Eye (tissue), 1 donor: ENCODE results near the gene ZBED6.
A peak's percentile ranks its signal among the peaks of the same experiment; 100 is the strongest.
"Not testable (repeated sequence)": the region's sequence is repeated elsewhere in the genome, so short reads cannot be mapped to it uniquely, and the experiment has no call there.

Source experiments
- DNase-seq: peaks from one replicate; pipeline ENCODE4 v3.0.0-alpha.2; 2015

Gene ZBED6

DNA sequence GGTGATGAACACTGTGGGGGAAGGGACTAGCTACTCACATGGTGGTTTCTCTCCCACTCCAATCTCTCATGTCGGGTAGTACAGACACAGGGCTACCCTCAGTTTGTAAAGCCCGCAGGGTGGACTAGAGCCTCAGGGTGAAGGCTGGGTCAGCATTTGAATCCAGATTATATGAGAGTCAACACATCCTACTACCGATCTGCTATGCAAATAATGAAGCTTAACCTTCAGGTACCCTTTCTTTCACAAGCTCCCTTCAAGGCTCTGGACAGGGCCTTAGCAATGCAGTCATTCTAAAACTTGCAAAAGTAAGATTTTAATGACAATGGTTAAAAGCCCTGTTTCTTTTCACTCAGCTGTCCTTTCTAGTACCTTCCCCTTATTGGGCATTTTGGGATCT lies 5.5 kb upstream of the ZBED6 start:
- DNase-seq: no peak

DNA sequence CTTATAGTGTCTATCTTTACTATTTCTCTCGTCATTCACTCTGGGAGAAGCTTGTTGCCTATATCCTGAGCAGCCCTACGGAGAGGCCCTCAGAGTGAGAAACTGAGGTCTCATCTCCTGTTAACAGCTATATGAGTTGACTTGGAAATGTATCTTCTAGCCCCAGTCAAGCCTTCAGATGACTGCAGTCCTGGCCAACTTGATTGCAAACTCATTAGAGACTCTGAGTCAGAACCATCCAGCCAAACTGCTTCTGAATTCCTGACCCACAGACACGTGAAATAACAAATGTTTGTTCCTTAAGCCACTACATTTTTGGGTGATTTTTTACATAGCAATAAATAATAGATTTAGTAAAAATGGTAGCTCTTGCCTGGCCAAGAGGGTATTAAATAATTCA lies 3.9 kb upstream of the ZBED6 start:
- DNase-seq: no peak

DNA sequence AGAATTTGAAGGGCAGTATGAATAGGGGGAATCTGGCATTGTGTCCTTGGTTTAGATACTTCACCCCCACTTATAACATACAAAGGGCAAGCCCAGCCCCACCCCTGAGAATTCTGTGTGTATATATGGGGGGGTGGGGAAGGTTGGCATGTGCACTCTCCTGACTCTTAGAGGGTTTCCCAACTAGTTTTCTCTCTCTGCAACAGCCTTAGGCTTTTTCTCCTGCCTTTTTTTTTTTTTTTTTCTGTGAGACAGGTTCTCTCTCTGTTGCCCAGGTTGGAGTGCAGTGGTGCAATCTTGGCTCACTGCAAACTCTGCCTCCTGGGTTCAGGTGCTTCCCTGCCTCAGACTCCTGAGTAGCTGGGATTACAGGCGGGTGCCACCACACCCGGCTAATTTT lies 2.9 kb upstream of the ZBED6 start:
- no peak for DNase-seq

DNA sequence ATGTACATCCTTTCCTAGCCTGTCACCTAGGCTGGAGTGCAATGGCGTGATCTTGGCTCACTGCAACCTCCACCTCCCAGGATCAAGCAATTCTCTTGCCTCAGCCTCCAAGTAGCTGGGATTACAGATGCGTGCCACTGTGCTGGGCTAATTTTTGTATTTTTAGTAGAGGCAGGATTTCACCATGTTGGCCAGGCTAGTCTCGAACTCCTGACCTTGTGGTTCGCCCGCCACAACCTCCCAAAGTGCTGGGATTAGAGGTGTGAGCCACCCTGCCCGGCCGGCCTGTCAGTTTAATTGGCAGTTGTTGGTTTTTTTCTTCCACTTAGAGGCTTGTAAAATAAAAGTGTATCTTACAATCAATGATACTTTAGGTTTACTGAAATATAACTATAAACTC lies 1.9 kb upstream of the ZBED6 start:
- DNase-seq: not testable (repeated sequence)

DNA sequence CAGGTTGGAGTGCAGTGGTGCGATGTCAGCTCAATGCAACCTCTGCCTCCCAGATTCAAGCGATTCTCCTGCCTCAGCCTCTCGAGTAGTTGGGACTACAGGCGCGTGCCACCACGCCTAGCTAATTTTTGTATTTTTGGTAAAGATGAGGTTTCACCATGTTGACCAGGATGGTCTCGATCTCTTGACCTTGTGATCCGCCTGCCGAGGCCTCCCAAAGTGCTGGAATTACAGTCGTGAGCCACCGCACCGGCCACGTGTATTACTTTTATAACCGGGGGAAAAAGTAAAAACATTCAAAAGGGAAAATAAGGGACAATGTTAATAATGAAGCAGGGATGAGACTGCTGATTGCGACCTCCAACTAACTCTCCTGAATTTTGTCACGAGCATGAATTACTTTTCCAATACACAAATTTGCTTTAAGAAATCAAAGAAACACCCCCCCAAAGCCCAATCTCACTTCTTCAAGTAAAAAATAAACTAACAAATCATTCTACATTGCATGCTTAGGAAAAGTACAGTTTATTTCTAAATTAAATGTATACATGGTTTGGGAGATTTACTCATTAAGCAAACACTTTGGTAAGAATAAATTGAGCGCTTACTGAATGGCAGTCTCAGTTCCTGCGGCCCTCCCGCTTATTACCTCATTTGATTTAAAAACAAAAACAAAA lies 521 bp upstream of the ZBED6 start:
- DNase-seq: no peak

DNA sequence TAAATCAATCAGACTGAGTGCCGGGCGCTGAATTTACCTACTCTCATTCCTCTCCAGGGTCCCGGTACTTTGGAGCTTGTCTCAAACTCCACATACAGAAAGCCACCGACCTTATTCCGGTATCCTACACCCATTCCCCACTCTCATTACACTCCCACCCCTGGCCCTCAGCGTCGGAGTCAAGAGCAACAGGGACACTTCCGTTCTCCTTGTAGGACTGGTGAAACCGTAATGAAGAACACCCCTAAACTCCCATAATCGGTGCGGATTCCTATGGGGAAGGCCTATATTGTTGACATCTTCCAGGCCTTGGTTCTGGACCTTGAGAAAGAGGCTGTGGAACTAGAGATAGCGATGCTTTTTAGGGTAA lies 798 bp downstream of the ZBED6 start:
- DNase-seq: no peak

DNA sequence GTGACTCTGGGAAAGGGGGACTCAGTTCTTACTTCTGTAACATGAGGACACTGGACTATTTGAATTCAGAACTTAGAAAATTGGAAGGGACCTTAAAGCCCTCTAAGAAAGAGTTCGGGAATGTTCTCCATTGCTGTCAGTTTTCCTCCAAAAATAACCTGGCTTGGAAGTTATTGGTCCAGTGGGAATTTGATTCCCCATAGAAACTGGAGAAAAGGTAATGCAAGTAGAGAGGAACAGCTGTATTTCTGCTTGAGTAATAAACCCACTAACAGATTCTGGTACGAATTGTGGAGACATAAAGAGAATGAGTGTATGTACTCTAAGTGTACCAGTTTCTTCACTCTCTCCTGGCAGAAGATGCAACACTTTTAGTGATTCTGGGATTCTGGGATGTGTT lies 1.8 kb downstream of the ZBED6 start:
- no peak for DNase-seq

DNA sequence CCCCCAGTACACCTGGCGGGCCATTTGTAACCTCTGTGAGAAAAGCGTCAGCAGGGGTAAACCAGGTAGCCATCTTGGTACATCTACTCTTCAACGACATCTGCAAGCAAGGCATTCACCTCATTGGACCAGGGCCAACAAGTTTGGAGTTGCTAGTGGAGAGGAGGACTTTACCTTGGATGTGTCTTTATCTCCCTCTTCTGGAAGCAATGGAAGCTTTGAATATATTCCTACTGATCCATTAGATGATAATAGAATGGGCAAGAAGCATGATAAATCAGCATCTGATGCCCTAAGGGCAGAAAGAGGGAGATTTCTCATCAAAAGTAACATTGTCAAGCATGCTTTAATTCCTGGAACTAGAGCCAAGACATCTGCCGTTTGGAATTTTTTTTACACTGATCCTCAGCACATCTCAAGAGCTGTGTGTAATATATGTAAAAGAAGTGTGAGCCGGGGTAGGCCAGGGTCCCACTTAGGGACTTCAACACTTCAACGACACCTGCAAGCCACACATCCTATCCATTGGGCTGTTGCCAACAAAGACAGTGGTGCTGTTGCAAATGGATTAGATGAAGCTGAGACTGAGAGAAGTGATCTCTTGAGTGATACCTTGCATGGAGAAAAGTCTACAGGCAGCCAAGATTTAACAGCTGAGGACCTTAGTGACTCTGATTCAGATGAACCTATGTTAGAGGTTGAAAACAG lies 2.7 kb downstream of the ZBED6 start:
- no peak for DNase-seq

DNA sequence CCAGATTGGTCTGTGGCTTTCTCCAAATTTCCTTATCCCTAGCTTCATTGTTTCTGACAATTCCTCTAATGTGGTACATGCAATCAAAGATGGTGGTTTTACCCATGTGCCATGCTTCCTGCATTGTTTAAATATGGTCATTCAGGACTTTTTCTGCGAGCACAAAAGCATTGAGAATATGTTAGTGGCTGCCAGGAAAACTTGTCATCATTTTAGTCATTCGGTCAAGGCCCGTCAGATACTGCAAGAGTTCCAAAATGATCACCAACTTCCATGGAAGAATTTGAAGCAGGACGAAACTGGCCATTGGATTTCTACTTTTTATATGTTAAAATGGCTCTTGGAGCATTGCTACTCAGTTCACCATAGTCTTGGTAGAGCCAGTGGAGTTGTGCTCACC lies 3.7 kb downstream of the ZBED6 start:
- DNase-seq: no peak

DNA sequence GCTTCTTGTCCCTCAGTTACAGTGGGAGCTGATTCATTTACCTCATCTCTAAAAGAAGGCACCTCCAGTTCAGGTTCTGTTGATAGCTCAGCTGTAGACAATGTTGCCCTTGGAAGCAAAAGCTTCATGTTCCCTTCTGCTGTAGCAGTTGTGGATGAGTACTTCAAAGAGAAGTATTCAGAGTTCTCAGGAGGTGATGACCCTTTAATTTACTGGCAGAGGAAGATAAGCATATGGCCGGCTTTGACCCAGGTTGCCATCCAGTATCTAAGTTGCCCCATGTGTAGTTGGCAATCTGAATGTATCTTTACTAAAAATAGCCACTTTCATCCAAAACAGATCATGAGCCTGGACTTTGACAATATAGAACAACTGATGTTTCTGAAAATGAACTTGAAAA lies 4.5 kb downstream of the ZBED6 start:
- no peak for DNase-seq

DNA sequence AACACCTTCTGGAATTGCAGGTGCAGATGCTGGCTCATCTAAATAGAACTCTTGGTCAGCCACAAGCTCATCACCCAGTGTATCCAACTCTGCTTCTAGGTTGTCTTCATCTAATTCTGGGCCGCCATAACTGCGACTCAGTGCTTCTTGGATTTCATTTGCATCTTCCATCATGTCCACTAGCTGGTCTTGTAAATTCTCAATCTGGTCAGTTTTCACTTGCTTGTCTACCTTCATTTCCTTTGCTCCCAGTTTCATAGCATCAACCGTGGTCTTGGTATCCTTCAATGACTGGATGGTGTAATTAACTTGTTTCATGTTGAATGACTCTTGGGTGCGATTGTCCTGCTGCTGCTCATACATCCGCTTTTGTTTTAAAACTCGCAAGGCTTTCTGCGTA lies 10.3 kb downstream of the ZBED6 start:
- no peak for DNase-seq

DNA sequence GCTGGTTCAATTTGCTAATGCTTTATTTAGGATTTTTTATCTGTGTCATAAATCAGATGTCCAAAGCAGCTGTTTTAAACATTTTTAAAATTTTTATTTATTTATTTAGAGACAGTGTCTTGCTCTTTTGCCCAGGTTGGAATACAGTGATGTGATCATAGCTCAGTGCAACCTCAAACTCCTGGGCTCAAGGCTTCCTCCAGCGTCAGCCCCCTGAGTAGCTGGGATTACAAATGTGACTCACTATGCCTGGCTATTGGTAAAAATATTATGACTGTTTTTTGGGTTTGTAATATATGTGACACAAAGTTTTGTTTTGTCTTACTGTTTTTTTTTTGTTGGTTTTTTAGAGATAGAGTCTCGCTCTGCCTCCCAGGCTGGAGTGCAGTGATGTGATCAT lies 11.8 kb downstream of the ZBED6 start:
- DNase-seq: no peak

DNA sequence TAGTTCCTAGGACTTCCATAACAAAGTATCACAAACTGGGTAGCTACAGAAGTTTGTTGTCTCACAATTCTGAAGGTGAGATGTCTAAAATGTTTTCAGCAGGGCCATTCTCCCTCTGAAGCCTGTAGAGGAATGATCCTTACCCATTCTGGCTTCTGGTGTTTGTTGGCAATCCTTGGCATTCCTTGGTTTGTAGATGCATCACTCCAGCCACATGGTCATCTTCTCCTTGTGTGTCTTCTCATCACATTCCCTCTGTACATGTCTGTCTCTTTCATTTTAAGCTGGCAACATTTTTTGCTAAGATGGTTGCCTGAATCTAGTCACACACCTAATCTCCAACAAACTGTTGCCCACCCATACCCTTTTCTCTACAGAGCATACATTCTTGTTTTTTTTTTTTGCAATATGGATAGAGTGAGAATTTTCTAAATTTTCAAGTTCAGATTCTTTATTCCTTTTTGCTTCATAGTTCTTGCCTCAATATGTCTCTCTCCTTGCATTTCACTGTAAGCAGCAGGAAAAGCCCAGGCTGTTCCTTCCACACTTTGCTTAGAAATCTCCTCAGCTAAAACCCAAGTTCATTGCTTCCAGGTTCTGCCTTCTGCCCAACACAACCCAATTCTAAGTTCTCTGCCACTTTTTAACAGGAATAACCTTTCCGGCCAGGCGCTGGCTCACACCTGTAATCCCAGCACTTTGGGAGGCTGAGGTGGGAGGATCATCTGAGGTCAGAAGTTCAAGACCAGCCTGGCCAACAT lies 18.3 kb downstream of the ZBED6 start:
- no peak for DNase-seq

DNA sequence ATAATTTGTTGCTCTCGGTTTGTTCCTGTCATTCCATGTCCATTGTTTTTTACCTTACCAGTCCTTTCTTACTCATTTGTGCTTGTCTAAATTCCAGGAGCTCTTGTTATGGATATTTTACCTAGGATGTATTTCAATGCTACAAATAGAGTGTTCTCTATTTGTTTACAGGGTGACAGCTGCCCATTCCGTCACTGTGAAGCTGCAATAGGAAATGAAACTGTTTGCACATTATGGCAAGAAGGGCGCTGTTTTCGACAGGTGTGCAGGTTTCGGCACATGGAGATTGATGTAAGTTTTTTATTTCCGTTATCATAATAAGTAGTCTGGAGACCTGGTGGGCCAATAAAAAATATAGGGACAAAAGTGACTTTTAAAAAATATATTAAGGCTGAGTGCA lies 23.0 kb downstream of the ZBED6 start:
- DNase-seq: no peak

DNA sequence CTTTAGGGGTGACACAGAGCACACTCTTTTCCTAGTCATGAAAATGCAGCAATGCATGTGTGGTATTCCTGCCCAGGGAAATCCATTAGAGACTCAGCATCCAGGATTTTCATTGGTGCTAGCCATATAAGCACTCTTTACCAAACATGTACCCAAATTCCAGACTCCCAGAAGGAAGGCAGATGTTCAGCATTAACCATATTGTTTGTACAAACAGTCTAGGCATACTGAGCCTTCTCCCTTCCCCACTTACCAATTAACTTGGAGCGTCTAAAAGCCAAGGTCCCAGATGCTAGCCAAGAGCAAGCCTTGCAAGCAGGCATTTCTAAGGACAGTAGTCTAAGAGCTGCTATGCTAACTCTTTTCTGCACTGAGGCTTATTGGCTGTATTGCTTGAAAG lies 27.9 kb downstream of the ZBED6 start:
- DNase-seq: no peak

DNA sequence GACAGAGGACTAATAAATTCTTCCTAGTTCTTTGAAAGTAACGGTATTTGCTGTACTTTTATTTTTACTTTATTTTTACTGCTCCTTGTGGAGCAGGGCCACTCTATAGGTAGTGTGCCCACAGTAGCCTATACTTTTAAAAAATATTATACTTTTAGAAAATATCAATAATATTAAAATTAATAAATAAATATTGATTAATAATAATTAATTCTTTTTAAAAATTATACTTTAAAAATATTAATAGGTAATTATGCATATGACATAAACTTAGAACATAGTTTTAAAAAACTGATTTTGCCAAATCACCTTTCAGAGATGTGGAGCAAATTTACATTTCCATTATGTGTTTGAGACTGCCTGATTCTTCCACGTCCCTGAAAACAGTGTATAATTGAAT lies 30.8 kb downstream of the ZBED6 start:
- DNase-seq: no peak

DNA sequence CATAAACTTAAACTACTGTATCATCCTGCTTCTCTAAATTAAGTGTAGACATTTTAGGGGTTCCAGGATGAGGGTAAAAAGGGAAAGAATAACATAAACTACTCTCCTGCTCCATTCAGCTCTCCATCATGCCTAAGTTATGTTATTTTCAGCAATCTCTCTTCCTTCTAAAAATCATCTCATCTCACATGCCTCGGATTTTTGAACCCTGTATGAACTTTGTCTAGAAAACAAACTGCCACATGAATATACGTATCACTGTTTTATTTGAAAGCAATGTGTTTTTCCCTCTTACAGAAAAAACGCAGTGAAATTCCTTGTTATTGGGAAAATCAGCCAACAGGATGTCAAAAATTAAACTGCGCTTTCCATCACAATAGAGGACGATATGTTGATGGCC lies 32.6 kb downstream of the ZBED6 start:
- no peak for DNase-seq

DNA sequence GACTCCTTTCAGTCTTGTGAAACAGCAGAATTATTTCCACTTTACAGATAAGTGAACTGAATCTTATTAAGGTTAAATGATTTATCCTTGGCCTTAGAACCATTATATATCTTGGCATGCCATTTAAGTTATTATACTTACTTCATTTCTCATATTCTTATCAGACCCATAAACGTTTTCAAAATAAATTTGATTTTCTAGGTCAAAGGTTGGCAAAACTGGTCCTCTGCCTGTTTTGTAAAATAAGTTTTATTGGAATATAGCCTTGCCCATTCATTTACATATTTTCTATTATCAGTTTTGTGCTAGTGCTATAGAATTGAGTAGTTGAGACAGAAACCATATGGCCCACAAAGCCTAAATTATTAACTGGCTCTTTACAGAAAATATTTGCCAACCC lies 33.1 kb downstream of the ZBED6 start:
- DNase-seq: no peak

DNA sequence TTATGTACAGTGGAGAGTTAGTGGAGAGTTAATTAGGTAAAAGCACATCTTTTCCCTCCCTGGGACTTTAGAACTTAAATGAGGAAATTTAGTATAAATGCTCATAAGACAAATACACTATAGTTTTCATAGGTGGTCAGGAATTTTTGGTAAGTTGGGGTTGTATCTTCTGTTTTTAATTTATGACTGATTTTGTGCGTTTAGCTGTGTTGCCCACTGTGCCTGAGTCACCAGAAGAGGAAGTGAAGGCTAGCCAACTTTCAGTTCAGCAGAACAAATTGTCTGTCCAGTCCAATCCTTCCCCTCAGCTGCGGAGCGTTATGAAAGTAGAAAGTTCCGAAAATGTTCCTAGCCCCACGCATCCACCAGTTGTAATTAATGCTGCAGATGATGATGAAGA lies 33.8 kb downstream of the ZBED6 start:
- DNase-seq: not testable (repeated sequence)

DNA sequence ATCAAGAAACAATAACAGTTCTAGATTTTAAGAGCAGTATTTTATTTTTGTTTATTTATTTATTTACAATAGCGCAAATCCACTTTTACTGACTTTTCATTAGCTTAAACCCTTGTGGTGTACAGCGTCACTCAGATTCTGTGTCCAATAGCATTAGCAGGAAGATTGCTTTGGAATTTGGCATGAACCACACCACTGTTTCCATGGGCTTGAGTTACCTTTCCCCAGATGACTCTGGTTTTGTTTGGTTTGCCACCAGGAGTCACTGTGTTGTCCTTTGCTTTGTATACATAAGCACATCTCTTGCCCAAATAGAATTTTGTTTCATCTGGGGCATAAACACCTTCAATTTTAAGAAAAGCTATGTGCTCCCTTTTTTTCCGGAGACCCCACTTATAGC lies 40.1 kb downstream of the ZBED6 start:
- no peak for DNase-seq

DNA sequence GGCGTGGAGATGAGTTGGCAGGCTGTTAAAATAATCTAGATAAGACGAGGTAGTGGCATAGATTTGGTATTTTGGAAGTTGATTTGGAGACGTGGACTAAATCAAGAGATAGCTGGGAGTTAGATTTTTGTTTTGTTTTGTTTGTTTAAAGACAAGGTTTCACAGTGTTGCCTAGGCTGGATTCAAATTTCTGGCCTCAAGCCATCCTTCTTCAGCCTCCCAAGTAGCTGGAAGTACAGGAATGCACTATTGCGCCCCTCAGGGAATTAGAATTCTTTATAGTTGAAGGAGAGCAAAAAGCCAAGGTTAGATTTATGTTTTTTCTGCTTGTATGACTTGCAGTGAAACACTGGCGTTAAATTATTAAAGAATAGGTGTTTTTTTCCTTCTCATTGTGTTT lies 43.7 kb downstream of the ZBED6 start:
- DNase-seq: peak; percentile 28

DNA sequence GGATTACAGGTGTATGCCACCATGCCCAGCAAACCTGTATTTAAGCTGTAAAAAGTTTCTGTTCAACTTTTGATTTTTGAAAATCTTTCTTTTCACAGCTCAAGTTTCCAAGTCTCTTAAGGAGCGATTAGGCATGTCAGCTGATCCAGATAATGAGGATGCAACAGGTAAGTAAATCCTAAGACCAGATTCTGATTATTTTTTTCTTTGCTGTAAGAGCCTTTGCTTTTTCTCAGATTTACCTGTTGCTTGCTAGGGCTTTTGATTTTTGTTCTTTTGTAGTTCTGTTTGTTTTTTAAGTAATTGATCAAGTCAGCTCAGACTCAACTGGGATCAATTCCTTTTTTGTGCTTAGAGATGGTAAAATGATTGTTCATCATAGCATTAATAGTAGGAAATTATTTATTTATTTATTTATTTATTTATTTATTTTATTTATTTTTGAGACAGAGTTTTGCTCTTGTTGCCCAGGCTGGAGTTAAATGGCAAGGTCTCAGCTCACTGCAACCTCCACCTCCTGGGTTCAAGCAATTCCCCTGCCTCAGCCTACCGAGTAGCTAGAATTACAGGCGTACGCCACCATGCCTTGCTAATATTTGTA lies 44.9 kb downstream of the ZBED6 start:
- no peak for DNase-seq

DNA sequence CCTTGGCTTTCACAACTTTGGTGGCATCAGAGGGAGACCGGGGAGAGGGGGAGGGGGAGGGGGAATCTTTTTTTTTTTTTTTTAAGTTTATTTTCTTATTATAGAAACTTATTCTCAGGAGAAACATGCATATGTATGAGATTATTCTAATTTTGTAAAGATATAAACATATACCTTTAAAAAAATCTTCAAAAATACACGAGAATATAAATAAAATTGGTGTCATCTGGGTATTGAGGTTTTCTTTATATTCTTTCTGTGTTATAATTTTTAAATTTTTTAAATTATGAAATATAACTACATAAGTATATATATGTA lies 47.1 kb downstream of the ZBED6 start:
- no peak for DNase-seq

DNA sequence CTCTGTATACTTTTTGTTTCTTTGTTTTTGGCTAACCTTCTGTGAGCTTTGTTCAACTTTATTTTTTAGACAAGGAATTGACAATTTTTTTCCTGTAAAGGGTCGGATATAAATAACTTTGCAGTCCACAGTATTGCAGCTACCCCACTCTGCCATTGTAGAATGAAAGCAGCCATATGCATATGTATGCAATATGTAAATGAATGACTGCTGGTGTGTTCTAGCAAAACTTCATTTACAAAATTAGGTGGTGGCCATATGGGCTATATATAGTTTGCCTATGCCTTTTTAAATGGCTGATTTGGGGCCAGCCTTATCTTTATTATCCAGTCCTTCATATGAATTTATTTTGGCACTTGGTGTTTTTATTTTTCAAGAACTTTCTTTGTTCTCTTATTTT lies 48.0 kb downstream of the ZBED6 start:
- DNase-seq: no peak
